HG03565 (cell line): ENCODE data around the gene TACC2.

Experiments used
- ATAC-seq: cut with Tn5 transposase; IDR thresholded peaks from one replicate; pipeline ENCODE4 v1.9.1; 2021; ENCODE audit warnings: mild to moderate bottlenecking, moderate library complexity; ENCODE audit not compliant: unreplicated experiment

The TACC2 gene

GRCh38 chr10:122243550-122243949 lies 254.6 kb downstream of the TACC2 start:
- ATAC-seq, result no peak

GRCh38 chr10:122244001-122244975 lies 255.3 kb downstream of the TACC2 start:
- ATAC-seq, result no peak

GRCh38 chr10:122245136-122245535 lies 256.2 kb downstream of the TACC2 start:
- ATAC-seq, result no peak

- no peak for ATAC-seq
Observed at GRCh38 chr10:122245897-122246296, 256.9 kb downstream of the TACC2 start.

GRCh38 chr10:122246830-122247520 lies 258.0 kb downstream of the TACC2 start:
- no peak for ATAC-seq

GRCh38 chr10:122248356-122249302 lies 259.7 kb downstream of the TACC2 start:
- no peak for ATAC-seq

GRCh38 chr10:122249303-122249850 lies 260.4 kb downstream of the TACC2 start:
- no peak for ATAC-seq

GRCh38 chr10:122249991-122250750 lies 261.2 kb downstream of the TACC2 start:
- no peak for ATAC-seq

GRCh38 chr10:122251459-122252255 lies 262.7 kb downstream of the TACC2 start:
- ATAC-seq, result no peak

- no peak for ATAC-seq
Observed at GRCh38 chr10:122252805-122253204, 263.8 kb downstream of the TACC2 start.

GRCh38 chr10:122253605-122254004 lies 264.6 kb downstream of the TACC2 start:
- ATAC-seq, result no peak

GRCh38 chr10:122254831-122255230 lies 265.9 kb downstream of the TACC2 start:
- ATAC-seq, result no peak

- no peak for ATAC-seq
Observed at GRCh38 chr10:122255509-122256301, 266.7 kb downstream of the TACC2 start.

GRCh38 chr10:122257041-122257440 lies 268.1 kb downstream of the TACC2 start:
- ATAC-seq, result no peak

- ATAC-seq, result no peak
Observed at GRCh38 chr10:122258136-122259074, 269.4 kb downstream of the TACC2 start.

- no peak for ATAC-seq
Observed at GRCh38 chr10:122259075-122259466, 270.1 kb downstream of the TACC2 start.

GRCh38 chr10:122261584-122261983 lies 272.6 kb downstream of the TACC2 start:
- ATAC-seq, result no peak
